Breast epithelium (tissue), 3 donors: ENCODE measurements around the gene TMED10.

Experiments used
- POLR2AphosphoS5 ChIP-seq, 3 donors: sonication (generic); formaldehyde crosslinking; IDR thresholded peaks; one replicate each; pipeline ENCODE4 v1.6.1; 2017; ENCODE audit warnings: antibody characterized with exemption in 3 of 3
- TF ChIP-seq, protein P1 (sequence below), 3 donors: fragments of 450-650 bp; IDR thresholded peaks; one replicate each; pipeline ENCODE4 v1.5.1; 2016 to 2017; ENCODE audit warnings: antibody characterized with exemption in 3 of 3, mild to moderate bottlenecking in 3 of 3, moderate library complexity in 3 of 3

DNA sequence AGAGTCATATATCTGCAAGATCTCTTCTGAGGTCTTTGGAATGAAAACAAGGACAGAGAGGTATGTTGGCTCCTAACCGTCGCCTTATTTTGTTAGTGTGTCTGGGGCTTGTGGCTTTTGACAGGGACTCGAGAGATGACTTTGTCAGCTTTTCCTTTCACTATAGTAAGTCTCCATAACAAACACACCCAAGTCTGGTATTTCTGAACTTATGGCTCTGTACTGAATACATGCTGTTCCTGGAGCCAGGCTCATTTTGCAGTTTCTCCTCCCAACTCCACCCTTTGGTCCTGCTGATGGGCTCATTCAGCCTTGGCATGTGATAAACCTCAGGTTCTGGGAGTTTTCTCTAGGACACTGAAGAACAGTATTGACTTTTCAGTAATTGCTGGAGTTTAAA lies 27.7 kb upstream of the TMED10 start:
- TF ChIP-seq, protein P1, sequence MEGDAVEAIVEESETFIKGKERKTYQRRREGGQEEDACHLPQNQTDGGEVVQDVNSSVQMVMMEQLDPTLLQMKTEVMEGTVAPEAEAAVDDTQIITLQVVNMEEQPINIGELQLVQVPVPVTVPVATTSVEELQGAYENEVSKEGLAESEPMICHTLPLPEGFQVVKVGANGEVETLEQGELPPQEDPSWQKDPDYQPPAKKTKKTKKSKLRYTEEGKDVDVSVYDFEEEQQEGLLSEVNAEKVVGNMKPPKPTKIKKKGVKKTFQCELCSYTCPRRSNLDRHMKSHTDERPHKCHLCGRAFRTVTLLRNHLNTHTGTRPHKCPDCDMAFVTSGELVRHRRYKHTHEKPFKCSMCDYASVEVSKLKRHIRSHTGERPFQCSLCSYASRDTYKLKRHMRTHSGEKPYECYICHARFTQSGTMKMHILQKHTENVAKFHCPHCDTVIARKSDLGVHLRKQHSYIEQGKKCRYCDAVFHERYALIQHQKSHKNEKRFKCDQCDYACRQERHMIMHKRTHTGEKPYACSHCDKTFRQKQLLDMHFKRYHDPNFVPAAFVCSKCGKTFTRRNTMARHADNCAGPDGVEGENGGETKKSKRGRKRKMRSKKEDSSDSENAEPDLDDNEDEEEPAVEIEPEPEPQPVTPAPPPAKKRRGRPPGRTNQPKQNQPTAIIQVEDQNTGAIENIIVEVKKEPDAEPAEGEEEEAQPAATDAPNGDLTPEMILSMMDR (IDR thresholded peaks at IDR 0.05), result no peak
- no peak for TF ChIP-seq POLR2AphosphoS5 (IDR thresholded peaks at IDR 0.05)
